Fibroblast of upper back skin (primary cell): Measurements from ENCODE around the gene ZNF536.

Experiments
- DNase-seq: peaks from one replicate; pipeline ENCODE4 v3.0.0-alpha.2; 2013

Gene ZNF536

DNA sequence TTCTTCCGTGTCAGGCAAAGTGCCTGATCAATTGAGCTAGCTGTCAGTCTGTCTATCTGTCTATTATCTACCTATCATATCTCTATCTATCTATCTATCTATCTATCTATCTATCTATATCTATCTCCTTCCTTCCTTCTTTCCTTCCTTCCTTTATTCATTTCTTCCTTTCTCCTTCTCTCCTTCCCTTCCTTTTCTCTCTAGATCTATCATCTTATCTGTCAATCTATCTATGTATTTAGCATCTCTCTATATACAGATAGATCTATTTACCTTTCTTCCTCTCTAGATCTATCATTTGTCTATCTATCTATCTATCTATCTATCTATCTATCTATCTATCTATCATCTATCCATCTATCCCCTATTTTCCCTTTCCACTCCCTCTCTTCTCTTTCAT is 5.9 kb upstream of the ZNF536 start:
- DNase-seq, result no peak

DNA sequence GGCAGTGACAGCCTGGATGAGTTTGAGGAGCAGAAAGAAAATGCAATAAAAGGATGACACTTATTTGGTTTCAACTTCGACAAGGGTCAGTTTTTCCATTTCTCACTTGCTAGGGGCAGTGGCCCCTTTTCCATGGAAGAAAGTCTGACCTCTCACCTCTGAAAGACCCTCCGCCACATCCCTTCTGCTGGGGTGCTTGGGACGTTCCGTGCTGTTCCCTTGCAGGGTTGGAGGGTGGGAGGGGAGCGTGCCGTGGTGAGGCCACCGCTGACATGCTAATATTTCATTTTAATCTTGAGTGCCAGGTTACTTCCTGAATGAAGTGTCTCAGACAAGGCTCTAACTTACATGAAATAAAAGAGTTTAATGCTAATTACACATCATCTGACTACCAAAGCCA is 5.2 kb upstream of the ZNF536 start:
- DNase-seq, result no peak

- DNase-seq, result no peak
These were observed 4.8 kb upstream of the ZNF536 start for GRCh38 chr19:30367421-30367820.

- no peak for DNase-seq
These were observed 2.4 kb upstream of the ZNF536 start for GRCh38 chr19:30369833-30370232.

- DNase-seq, result no peak
These were observed 885 bp upstream of the ZNF536 start for GRCh38 chr19:30371161-30371836.

DNA sequence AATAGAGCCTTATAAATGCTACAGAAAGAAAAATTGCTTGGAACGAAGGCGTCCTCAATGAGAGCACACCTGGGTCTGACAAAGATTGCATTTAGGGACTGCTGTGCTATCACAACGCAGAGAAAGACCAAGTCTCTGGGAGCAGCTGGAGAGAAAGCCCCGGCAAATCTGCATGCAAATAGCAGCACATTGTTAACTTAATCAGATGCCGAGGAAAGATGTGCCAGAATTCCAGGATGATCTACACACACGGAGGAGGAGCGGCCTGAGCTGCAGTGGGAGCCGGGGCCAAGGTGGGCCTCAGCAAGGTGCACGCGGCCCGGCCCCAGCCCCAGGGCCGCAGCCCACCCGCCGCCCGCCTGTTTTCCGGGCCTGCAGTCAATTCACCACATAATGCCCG is 1.4 kb downstream of the ZNF536 start:
- DNase-seq, result no peak

GRCh38 chr19:30374539-30374864 is 2.3 kb downstream of the ZNF536 start:
- DNase-seq, result no peak

DNA sequence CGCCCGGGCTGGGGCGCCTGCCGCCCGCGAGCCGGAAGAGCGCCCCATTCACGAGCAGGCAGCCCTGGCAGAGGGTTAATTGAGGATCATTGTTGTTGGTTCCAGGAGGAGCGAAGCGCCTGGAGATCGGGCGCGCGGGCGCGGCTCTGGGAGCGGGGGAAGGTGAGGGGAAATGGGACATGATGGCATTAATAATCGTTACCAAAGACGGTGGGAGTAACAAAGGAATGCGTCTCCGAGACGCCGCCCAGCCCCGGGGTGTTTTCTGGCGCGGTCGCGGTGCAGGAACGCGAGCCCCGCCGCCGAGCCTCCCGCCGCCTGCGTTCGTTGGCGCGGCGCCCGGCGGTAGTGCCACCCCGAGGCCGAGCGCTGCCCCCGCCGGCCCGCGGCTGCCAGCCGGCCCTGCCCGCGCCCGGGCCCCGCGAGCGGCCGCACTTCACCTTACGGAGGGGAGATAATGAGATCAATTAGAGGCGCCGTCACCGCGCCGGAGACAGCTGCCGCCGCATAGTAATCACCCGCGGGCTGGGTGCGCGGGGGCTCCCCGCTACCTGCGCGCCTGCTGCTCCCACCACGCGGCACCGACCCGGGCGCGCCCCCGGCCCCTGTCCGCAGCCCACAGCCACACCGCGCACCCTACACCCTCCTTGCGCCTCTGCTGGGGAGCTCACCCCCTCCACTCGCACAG is 2.8 kb downstream of the ZNF536 start:
- DNase-seq, result no peak

GRCh38 chr19:30375553-30376031 is 3.4 kb downstream of the ZNF536 start:
- DNase-seq, result no peak

- no peak for DNase-seq
These were observed 4.1 kb downstream of the ZNF536 start for GRCh38 chr19:30376272-30376671.

GRCh38 chr19:30376826-30377425 is 4.7 kb downstream of the ZNF536 start:
- no peak for DNase-seq

GRCh38 chr19:30378701-30379100 is 6.5 kb downstream of the ZNF536 start:
- DNase-seq, result no peak

- DNase-seq, result no peak
These were observed 7.8 kb downstream of the ZNF536 start for GRCh38 chr19:30379841-30380610.

GRCh38 chr19:30381366-30381765 is 9.2 kb downstream of the ZNF536 start:
- no peak for DNase-seq

DNA sequence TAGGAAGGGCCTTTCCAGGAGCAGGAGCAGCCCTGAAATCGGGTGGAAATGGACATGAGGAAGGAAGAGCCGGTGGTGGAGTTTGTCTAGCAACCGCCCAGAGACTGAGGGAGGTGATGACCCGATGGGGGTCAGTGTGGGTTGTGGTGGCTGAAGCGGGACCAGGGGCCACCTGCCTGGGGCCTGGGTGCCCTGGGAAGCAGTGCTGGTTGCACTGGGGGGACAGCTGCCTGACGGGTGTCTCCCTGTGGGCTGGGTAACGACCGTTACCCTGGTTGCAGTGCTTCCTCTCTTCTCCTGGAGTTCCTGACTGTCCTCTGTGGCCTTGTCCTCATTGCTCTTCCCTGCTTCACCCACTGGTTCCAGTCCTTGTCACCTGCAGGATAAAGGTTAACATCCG is 13.0 kb downstream of the ZNF536 start:
- DNase-seq, result no peak

- DNase-seq, result no peak
These were observed 13.5 kb downstream of the ZNF536 start for GRCh38 chr19:30385666-30386065.

DNA sequence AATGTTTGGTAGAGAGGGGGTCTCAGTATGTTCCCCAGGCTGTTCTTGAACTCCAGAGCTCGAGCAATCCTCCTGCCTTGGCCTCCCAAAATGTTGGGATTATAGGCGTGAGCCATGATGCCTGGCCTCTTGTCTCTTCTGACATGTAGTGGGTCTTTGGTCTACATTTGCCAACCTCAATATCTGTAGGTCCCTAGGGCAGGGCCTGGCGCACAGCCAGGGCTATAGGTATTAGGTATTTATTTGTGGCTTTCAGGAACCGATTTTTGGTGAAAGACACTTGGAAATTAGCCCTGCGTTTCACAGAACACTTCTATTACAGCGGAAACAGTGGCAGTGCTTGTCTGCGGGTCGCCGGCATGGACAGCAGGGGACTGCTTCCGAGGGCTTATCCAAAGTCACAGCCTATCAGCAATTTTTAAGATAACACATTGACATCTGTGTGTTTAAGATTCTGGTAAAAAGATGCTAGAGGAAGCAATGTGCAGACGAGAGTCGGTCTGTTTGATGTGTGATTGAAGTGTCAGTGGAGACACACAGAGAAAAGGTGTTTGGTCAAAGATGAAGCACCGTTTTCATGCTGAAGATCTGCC is 14.5 kb downstream of the ZNF536 start:
- DNase-seq, result no peak

DNA sequence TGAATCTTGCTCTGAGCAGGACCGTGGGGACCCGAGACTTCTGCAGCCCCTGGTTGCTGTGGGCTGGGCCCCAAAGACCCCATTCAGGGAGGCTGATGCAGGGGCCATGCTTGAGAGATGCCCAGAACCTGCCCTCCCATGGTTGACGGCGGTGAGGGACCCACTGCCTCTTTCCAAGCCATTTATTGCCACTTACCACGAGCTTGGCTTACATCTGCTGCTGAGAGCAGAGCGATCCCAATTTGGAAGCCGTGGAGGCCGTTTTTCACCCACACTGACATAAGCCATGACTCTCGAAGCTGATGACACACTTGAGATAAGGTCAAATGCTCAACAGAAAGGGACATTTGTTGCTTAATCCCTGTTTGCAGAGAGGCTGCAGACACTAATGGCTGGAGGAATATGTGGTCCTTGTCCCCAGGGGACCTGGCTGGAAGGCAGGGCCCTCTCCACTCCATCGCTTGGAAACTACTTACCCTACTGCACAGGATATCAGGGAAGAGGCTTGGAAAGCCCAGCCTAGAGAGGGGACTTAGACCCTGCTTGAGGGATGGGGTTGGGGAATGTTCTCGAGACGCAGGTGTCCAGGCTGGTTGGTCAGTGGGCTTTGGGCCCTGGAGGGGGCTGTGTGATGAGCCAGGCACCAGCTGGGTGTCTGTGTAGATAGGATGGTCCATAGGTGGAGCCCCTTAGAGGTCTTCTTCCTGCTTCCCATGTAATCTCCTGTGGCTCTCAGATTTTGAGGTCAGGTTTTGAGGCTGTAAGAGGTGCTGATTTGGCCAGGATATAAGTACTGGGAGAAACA is 15.3 kb downstream of the ZNF536 start:
- DNase-seq, result no peak

GRCh38 chr19:30388327-30388726 is 16.1 kb downstream of the ZNF536 start:
- DNase-seq, result no peak

DNA sequence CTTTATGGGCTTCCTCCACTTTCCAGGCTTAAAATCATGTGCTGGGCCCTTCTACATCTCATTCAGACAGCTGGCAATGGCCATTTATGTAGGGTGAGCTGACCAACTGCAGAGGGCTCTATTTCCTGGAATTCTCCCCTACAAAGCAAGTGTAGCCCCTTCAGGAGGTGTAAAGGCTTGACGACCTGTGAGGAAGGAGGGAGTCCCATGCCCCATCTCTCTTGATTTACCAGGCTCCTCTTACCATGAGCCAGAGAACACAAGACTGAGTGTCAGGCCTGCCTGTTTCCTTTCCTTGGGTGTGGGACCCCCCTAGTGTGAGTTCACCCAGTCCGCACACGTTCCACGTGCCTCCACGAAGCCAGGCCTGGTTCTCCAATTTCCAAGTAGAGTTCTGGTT is 16.6 kb downstream of the ZNF536 start:
- no peak for DNase-seq

DNA sequence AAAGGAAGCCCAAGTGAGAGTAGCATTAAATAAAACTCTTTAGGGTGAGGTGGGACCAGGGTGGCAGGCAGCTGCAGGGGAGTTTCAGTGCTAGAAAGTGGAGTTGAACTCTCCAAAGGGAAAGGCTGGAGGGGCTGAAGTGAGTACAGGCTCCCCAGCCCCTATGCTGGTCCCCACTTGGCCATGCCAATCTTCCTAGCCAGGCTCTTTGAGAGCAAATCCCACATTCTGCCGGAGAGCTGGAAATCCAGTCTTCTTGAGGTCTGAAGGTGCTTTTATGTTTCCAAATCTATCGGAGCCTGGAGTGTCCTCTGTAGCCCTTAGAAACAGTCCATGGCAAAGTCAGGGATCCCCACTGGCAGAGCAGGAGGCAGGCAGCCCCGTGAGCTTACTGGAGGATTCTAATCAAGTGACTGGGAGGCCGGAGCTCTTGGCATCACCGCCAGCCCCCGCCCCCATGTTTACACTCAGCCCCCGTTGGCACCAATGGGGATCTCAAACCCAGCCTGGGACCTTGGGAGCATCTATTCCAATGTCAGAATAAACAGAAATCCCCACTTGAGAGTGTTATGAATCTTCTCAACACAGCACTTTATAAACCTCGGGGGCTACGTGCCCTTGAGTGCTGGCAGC is 18.3 kb downstream of the ZNF536 start:
- DNase-seq, result no peak

GRCh38 chr19:30391052-30391451 is 18.9 kb downstream of the ZNF536 start:
- no peak for DNase-seq
